Epithelial cell of proximal tubule (primary cell): ENCODE results near the gene EMC9. TPM values are rescaled to one million over a fixed set of nuclear protein-coding genes. Genes with fewer than 3 reads are reported as not detected.
"Not testable (repeated sequence)": the region's sequence is repeated elsewhere in the genome, so short reads cannot be mapped to it uniquely, and the experiment has no call there.

ENCODE experiments used
- DNase-seq: peaks from one replicate; pipeline ENCODE4 v3.0.0-alpha.2; 2011; ENCODE audit warnings: low read depth
- H3K4me3 ChIP-seq: 2 replicates; pipeline ENCODE4 v1.5.1; 2011; ENCODE audit warnings: low read depth, mild to moderate bottlenecking, low read length
- total RNA-seq: library from RNA; depleted of rRNA; stranded (reverse); fragments of >200 nt; gene quantifications from 2 replicates; pipeline ENCODE4 v1.2.3, GENCODE V29; 2015
- TF ChIP-seq, protein P1 (sequence below): conservative IDR thresholded peaks from 2 replicates; pipeline ENCODE4 v1.5.1; 2012; ENCODE audit warnings: low read depth, mild to moderate bottlenecking, low read length

The EMC9 gene
- total RNA-seq, 1 donor from 2014 or later: 22.3 TPM

DNA sequence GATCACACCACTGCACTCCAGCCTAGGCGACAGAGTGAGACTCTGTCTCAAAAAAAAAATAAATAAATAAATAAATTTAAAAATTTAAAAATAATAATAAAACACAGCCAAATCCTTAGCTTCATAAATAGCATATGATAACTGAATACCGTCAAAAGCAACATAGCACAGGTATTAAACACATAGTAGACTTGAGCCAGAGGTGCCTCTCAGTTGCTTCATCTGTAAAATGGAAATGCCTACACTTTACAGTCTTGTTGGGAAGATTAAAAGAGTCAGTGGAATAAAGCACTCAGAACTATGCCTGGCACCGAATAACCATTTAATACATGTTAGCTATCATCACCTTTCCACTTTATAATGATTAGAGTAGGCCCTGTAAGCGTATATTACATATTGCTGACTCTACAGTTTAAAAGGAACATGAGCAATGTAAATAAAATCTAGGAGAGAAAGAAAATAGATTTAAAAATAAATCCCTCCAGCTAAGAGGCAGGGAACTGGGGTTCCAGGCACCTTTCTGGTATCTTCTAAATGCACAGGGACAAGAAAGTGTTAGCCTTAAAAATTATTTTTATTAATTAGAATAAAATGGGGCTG, 34.6 kb downstream of the EMC9 start:
- no peak overlapping the region for H3K4me3 ChIP-seq
- TF ChIP-seq, protein P1, sequence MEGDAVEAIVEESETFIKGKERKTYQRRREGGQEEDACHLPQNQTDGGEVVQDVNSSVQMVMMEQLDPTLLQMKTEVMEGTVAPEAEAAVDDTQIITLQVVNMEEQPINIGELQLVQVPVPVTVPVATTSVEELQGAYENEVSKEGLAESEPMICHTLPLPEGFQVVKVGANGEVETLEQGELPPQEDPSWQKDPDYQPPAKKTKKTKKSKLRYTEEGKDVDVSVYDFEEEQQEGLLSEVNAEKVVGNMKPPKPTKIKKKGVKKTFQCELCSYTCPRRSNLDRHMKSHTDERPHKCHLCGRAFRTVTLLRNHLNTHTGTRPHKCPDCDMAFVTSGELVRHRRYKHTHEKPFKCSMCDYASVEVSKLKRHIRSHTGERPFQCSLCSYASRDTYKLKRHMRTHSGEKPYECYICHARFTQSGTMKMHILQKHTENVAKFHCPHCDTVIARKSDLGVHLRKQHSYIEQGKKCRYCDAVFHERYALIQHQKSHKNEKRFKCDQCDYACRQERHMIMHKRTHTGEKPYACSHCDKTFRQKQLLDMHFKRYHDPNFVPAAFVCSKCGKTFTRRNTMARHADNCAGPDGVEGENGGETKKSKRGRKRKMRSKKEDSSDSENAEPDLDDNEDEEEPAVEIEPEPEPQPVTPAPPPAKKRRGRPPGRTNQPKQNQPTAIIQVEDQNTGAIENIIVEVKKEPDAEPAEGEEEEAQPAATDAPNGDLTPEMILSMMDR: no peak
- DNase-seq: no peak

GRCh38 chr14:24105609-24106239, 35.7 kb downstream of the EMC9 start:
- H3K4me3 ChIP-seq, DNase-seq: not testable (repeated sequence)

- H3K4me3 ChIP-seq: no peak overlapping the region
- no peak for DNase-seq
- TF ChIP-seq, protein P1: no peak
Observed at GRCh38 chr14:24103451-24103850, 37.9 kb downstream of the EMC9 start.

DNA sequence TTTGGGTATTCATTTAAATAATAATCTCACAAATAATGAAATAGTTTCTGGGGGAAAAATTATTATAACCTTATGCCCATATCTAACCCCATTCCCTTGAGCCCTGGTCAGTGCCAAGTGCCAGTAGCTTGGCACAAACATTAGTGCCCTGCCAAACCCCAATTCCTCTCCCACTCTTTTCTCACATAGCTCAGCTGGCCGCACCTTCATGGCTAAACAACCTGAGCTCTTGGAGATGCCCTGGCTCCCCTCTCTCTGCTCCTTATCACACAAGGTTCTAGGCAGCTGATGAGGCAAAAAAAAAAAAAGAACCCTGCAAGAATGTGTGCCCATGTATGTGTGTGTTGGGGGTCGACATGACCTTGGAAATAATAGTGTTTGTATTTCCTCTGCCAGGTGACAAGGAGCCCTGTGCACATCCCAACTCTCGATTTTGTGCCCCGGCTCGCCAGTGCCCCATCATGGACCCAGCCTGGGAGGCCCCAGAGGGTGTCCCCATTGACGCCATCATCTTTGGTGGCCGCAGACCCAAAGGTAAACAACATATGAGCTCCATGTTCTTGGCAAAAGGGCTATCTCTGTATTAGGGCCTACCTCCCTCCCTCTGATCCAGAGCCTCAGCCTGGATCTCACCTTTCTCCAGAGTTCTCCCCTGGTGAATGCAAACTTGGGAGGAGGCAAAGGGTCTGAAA, 38.9 kb downstream of the EMC9 start:
- TF ChIP-seq, protein P1: no peak
- H3K4me3 ChIP-seq: no peak overlapping the region
- DNase-seq: no peak

DNA sequence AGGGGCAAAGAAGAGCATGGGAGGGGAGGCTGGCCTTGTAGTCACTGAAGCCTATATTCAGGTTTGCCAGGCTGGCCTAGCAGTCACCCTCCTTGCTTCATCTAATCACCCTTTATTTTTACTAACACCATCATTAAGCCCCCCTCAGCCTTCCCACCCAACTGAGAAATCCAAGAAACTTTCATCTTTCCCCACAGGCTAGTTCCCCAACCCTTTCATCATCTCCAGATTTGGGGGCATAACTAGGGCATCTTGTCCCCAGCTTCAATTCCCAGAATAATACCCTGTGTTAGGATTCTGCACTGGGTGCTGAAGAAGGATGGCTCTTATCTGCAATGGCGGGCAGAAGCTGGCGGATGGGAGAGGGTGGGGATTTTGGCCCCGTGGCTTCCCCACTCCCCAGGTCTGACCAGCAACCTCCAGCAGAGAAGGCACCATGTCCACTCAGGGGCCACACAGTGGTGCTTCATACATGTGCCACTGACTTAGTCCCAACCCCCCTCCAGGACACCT, 40.4 kb downstream of the EMC9 start:
- no peak for DNase-seq
- TF ChIP-seq, protein P1: no peak
- no peak overlapping the region for H3K4me3 ChIP-seq

DNA sequence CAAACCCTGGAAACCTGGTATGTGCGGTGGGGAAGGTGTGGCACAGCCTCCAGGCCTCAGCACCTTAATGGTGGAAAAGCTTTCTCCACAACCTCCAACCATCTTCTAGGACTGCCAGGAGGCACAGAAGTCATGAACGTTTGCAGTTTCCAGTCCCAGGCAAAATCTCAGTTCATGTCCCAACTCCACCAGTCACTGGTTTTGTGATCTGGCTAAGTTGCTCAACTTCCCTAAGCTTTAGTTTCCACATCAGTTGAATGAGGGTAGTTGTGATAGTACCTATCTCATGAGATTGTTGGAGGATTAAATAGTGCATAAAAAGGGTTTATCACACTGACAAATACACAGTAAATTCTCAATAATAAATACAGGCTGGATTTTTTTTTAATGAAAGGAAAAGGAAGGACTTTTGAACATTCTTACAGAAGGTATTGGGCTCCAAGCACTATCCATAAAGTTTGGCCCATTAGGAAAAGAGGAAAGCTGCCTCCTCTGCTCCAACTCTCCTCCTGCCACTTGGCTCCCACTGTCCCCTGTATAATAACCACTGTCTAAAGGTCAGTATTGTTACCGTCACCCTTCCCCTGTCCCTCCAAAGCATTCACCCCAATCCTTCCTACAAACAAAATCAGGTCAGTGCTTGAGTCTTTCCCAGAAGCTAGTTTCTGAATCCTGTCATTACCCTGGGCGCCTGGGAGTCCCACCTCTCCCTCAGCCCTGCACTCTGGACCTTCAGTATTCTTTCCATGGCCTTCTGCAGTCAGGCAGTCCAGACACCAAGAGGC, 41.0 kb downstream of the EMC9 start:
- no peak overlapping the region for H3K4me3 ChIP-seq
- TF ChIP-seq, protein P1: no peak
- no peak for DNase-seq
